GM21526 (cell line): ENCODE data around the gene CHI3L1.

ENCODE experiments used
- ATAC-seq: cut with Tn5 transposase; IDR thresholded peaks from one replicate; pipeline ENCODE4 v1.9.1; 2021; ENCODE audit warnings: moderate library complexity; ENCODE audit not compliant: unreplicated experiment, low FRiP score

The CHI3L1 gene

DNA sequence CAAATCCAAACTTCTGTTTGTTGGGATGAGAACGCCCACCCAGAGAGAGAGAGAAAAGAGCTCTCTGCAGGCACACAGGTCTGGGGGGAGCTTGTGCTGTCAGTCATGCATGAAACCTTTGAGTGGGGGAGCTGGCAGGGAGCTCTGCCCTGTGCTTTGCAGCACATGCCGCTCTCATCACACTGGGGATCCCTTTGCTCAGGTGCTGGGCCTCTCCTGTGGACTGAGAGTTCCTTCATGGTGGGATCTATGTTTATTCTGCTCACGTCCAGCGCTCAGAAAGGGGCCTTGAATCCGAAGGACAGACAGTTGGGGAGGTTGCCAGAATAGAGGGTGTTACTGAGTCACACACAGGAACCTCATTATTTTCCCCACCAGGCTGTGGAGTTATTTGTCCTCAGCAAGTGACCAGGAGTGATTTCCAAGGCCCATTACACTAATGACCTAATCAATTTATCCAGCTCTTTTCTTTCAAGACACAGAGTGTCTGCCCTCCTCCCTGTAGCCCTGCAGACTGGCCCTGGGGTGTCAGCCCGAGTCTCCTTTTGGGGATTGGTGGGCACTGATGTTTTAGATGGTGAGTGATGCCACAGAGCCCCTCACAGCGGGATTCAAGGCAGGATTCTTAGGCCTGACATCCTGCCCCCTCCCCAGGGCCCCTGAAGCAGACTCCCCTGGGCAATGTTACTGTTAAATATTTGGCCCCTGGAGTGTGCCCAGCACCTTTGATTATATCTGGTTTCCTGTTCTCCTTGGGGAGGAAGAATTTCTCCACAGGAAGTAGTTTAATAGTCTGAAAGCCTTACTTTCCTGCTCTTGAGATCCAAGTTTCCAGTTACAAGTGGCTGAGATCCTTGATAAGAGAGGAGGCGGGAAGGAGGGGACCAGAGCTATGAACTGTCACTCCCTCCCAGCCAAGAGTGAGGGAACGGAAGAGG is 33.2 kb downstream of the CHI3L1 start:
- ATAC-seq: no peak

DNA sequence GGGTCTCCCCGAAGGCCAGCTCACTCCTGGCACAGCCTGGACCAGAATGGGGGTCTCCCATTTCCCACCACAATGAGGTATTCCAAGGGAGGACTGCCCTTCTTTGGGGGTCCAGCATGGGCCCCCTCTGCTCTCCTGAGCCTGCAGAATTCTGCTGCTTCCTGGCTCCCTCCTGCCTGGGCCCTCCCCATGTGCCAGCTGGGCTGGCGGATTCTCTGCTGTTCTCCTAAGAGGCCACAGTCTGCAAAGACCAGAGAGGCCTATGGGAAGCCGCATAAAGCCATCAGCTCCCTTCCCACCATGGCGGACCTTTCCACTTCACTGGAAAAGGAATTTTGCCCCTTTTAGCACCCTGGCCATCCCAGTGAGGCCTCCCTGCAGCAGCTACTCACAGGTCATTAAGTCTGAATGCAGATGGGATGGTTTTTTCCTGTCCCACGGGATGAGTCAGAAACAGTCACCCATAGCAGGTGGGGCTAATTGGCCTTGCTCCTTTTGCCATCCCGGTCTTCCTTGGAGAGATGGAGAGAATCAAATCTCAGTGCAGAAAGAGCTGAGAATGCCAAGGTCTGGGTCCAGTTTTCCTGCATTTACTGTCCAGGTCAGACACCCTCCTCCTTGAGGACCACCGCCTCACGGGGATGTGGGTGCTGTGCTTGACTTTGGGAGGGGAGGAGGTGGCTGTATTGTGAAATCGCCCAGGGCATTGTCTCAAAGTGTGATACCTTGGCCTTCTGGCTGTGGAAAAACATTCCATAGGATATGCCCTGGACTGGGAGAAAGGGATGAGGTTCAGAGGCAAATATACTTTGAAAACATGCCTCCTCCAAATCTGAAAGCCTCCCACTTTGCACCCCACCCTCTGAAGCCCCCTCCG is 34.1 kb downstream of the CHI3L1 start:
- ATAC-seq: no peak

DNA sequence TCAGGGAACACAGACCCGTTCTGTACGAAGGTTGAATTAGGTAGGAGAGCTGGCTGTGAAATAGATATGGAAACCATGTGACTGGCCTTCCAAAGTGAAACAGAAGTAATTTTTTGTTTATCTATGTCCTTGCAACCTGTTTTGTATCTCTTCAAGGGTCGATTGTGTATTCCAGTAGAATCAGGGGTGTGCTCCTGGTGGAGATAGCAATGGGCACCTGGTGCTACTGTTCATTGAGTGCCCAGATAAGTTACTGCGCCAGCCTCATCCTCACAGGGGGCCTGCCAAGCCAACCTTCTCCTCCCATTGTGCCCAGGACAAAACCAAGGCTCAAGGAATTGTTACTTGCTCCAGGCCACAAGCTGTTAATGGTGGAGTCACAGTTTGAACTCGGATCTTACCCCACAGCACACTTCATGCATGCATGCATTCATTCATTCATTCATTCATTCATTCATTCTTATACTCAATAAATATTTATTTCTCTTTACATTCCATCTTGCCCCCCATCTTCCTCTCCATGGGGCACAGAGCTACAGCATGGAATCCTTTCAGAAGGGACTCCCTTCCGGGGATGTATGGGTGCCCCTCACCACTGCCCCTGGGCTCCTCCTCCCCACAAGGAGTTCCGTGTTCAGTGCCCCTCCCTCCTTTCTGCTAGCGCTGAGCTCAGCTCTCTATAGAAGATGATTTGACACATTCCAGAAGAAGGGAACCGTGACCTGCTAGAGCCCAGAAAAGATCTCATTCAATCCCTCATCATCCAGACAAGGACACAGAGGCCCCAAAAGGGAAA is 34.9 kb downstream of the CHI3L1 start:
- ATAC-seq: no peak

DNA sequence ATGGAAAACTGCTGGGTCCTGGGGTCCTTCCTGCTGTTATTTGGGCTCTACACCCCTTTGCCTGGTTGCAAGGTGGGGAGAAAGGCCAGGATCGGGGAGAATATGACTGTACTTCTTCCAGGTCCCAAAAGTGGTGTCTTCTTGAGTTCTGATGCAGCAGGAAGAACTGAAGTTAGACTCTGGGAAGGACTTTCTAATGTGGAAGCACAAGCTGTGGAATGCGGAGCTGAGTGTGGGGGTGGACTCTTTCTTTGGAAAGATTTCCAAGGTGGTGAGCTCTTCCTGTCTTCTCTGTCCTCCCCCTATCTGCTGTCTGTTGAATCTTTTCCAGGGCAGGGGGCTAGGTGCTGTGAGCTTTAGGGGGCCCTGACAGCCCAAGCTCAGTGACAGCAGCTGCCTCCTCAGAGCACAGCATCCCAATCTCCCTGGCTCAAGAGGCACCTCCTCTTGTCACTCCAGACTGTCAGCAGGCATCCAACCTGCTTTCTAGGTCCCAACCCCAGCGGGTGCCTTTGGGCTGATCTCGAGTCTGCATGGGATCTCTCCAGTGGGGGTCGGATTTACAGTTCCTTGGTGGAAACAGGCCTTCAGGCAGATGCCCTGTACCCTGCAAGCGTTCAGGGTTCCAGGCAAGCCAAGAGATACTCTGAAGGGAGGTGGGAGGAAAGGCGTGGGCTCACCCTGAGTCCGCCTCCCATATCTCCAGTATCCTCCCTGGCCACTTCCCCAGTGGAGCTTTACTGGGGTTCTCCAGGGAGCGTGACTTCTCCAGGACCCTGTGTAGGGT is 35.8 kb downstream of the CHI3L1 start:
- no peak for ATAC-seq

DNA sequence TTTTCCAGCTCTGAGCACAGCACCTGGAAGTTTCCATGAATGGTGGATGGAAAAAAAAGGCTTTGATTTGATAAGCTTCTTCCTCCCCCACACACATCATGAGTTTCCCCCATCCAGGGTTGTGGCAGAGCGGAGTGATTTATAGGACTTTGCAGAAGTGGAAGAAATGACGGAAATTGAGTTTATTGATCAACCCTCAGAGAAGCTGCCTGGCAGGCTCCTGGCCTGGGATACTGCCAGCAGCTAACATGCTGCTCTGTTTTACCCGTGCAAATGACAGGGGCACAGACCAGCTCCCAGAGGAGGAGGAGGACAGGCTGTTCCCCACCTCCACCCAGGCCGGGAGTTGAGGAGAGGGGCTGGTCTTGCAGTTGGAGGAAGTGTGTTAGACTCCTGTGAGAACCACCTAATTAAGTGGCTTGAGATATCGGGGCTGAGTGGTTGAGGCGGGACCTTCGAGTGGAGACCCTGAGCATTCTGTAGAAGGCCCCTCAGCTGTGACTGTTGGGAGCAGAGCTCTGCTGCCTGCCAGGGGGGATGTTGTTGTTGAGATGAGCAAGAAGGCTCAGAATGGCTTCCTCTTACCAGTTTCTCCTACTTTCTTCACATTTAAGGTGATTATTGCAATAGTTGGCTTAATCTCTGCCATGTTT is 37.2 kb downstream of the CHI3L1 start:
- ATAC-seq: no peak

DNA sequence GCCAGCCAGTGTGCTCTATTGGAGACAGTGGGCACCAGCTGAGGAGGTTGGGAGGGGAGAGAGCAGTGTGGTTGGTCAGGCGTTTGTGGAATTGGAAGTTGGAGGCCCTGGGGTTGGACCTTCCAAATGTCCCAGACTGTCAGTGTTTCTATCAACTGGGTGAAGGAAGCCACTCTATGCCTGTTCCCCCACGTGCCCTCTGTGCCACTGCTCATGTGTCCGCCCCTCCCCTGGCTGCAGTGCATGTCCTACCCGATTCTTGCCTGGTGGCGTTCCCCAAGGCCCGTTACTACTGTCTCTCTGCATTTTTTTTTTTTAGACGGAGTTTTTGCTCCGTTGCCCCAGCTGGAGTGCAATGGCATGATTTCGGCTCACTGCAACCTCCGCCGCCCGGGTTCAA is 37.9 kb downstream of the CHI3L1 start:
- ATAC-seq: no peak

DNA sequence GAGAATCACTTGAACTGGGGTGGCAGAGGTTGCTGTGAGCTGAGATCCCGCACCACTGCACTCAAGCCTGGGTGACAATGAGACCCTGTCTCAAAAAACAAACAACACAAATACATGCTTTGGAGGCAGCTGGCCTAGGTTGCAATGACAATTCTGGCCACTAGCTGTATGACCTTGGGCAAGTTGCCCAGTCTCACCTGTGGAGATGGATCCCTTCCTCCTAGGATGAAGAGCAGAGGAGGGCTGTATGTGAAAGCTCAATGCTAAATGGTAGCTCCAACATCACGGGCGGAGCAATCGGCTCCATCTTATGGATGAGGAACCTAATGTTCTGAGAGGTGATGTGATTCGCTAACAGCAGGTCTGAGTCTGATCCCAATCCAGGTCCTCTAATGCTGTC is 38.4 kb downstream of the CHI3L1 start:
- no peak for ATAC-seq

DNA sequence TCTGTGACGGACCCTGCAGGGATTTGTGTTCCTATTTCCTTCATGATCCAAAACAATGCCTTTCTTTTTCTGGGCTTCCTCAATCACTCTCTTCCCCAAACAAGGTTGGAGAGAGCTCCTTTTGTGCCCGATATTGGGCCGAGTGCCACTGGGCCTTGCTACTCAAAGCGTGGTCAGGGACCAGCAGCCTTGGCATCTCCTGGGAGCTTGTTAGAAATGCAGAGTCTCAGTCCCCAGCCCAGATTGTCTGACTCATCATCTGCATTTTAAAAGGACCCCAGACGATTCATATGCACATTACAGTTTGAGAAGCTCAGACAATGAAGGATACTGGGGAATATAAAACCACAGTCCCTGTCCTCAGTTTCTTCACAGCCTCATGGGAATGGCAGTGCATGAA is 39.1 kb downstream of the CHI3L1 start:
- no peak for ATAC-seq

DNA sequence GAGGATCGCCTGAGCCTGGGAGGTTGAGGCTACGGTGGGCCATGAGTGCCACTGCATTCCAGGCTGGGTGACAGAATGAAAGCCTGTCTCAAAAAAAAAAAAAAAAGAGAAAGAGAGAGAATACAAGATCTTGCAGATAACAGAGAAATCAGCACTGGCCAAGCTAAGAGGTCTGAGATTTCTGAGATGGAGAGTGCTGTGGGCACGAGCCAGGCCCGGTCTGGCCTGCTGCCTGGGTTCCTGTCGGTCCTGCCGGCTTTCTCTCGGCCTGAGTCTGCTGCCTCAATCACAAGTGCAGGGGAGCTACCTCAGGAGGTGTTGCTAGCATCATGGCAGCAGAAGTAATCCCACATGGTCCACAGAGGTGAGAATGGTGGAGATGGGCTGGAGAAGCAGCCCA is 40.0 kb downstream of the CHI3L1 start:
- ATAC-seq: no peak

DNA sequence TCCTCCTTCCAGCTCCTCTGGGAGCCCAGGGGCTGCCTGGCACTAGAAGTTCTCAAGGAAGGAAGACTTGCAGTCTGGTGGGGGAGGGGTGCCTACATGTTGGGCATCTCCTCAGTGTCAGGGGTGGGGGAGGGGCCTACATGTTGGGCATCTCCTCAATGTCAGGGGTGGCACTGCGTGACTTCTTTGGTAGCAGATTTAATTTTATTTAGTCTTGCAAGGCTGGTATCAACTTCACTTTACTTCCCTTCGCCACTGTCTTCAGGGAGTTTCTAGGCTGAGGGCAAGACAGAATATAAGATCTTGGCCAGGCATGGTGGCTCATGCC is 40.5 kb downstream of the CHI3L1 start:
- no peak for ATAC-seq

DNA sequence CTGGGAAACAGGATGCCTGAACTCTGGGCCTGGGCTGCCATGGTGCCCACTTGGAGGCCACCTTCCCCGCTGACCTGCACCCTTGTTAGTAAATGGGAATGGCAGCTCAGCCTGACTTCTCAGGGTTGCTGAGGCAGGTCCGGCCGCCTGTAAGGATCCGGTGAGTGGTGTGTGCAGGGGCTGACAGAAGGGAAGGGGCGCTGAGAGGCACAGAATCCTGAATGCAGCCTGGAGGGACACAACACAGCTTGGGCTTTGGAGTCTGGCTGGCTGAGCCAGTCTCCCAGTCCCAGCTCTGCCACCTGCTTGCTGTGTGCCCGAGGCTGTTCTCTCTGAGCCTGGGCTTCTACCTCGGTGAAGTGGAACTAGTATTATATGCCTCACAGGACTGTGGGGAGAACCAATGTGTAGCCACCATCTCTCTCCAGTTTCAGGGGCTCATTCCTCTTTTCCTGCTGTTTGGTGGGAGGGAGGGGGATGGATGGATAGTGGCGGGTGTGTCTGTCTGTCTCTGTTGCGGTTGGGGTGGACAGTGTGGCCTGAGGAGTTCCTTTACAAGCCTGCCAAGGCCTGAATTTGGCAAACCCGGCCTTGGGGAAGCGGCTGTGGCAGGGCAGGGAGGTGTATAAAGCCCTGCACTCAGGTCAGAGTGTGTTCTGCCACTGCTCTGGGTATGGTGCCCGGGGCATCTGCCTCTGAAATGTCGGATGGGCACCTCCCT is 41.0 kb downstream of the CHI3L1 start:
- ATAC-seq: no peak

DNA sequence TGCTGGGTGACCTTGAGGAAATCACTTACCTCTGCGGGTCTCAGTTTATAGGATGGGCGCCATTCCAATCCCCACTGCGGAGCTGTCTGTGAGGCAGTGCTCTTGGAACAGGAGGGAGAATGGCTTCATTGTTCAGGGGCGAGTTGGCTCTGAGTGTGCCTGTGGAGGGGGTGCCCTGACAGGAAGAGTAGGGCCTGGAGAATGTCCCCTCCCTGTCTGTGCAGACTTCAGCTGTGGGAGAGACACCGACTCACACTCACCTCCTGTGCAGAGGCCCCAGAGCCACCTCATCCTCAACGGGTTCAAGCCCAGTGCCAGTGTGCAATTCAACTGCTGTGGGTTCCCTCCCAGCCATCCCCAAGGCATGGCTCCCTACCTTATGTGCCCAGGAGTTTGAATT is 41.8 kb downstream of the CHI3L1 start:
- ATAC-seq: no peak

DNA sequence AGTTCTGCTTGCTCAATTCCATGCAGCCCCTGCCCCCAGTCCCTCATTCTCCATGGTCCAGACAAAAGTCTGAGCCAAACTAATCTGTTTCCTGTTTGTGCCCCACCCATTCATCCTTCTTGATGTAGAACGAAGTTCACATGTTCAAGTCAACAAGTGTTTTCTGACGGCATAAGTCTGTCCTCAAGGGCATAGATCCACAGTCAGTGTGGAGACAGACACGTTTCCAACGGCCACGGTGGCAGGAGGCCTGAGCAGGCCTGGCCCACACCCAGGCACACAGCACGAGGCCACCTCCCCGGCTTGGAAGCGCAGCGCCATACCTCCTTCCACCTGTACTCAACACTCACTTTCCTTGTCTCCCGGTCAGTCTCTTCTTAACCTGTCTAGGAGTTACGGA is 42.9 kb downstream of the CHI3L1 start:
- ATAC-seq: no peak

DNA sequence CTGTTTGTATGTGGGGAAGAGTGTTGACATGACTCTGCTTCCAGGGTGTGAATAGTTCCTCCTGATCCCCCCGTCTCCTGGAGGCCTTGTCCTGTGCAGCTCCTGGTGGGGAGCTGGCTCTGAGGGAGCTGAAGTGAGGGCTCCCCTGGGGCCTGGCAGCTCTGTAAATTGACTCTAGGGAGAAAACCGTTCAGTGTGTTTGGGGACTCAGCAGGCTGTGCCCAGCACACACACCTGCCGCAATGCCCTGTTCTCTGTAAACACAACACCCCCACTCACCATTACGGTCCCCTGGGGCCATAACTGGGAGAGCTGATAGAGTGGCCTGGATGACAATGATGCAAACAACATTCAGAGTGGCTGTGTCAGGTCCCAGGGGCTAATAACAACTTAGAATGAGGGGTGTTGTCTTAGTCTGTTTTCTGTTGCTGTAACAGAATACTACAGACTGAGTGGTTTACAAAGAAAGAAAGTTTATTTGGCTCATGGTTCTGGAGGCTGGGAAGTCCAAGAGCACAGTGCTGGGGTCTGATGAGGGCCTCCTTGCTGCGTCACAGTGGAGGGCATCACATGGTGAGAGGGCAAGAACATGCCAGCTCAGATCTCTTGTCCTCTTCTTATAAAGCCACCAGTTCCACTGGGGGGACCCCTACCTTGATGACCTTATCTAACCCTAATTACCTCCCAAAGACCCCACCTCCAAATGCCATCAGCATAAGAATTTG is 43.7 kb downstream of the CHI3L1 start:
- ATAC-seq: no peak

DNA sequence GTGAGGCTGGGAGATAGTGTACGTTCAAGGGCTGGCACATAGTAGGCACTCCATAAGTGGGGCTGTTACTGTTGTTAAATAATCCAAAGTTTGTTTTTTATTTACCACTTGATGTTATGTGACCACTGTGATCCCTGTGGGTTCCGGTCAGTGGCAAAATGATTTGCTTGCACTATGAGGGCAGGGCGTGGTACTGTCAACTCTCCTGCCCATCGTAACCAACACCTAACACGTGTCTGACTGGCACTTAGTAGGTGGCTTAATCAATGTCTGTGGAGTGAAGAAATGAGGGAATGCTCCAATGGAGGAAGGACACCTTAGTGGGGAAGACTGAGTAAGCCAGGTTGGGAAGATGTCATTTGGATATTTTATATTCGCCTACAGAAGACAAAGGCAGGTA is 44.4 kb downstream of the CHI3L1 start:
- no peak for ATAC-seq

DNA sequence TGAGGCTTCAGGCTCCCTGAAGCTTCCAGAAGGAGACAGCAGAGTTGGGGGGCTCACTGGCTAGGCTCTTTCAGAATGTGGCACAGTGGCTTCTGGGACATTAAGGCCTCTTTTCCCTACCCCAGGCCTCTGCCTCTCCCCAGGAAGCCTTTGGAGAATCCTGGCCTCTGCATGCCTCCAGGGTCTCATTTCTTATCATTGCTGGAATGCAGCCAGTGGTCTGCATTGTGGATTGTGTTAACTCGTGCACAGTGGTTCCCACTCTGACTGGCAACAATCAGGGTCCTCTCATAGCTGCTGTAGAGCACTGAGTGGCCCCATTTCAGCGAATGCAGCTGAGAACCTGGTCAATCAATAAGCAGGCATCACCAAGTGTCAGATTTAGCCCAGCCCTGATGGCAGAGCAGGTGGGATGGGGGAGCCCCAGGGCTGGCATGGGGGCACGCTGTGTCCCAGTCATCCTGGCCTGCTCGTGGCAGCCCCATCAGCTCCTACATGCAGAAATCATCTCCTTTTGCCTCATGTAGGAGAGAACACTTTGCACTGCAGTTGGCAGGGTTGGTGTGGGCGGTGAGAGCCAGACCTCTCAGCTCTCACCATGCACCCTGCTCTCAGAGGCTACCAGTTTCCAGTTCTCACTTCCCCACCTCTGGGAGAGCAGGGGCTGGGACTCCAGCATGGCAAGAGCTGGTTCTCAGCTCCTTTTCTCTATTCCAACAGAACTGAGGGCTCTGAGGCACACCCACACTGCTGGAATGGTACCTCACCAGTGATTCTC is 45.6 kb downstream of the CHI3L1 start:
- ATAC-seq: no peak

DNA sequence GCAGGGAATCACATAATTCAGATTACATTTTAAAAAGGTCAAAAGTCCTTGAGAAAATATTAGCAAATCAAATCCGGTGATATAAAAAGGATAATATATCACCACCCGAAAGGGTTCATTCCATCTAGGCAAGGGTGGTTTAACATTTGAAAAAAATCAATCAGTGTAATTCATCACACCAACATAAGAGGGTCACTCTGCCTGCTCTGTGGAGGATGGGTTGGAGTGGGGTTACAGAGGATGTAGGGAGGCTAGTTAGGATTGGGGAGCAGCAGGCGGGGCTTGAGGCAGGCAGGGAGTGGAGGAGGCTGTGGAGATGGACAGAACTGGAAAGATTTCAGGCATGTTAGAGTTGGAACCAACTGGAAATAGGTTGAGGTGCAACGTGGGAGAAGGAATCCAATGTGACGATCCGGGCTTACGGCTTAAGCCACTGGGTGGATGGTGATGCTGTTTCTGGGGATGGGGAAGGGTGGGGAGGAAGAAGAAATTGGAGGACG is 46.5 kb downstream of the CHI3L1 start:
- no peak for ATAC-seq
